ENCODE results near the gene CARD14.

- TF ChIP-seq CTCF (IDR thresholded peaks at IDR 0.05 in 8 of 11, conservative IDR thresholded peaks at IDR 0.05 in 3 of 11), result no peak
- TF ChIP-seq POLR2AphosphoS5 (IDR thresholded peaks at IDR 0.05), result peak; percentile 1 to 44 (median 6)
These were observed 40.7 kb downstream of the CARD14 start for GRCh38 chr17:80210348-80211108.
